OCI-LY3 (cell line): ENCODE results near the gene CHRM2.

ENCODE experiments used
- EZH2phosphoT487 ChIP-seq: fragments of 200-600 bp; shearing (Covaris generic); IDR thresholded peaks from 2 replicates; pipeline ENCODE4 v1.6.1; 2018; ENCODE audit warnings: antibody characterized with exemption, mixed run types, low read depth
- TF ChIP-seq, protein P1 (sequence below): fragments of 200-600, 300-600 bp; sonication (generic); IDR thresholded peaks from 2 replicates; pipeline ENCODE4 v1.5.1; 2014; ENCODE audit warnings: antibody characterized with exemption, low read length, low read depth

DNA sequence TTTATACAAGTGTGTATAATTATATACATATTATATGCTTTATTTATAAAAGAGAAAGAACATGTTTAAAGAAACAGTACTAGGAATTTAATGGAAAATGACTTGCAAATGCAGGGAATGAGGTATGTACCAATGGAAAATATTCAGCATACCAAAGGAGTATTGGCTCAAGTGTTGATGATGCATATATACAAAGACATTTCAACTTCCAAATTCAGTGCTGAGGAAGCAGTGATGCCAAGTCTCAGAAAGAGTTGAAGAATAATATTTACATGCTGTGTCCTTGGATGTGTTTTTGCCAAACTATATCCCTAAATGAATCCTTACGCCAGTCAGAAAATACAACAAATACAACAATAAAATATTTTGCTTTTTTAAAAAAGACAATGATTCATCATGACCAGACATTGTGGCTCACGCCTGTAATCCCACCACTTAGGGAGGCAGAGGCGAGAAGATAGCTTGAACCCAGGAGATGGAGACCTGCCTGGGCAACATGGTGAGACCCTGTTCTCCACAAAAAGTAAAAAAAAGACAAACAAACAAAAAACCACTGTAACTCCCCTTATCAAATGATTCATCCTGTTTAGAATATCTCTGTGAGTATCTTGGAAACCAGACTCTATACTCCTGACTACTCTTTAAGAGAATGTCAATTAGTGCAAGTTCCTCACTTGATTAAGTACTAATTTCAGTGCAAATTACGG is 157.2 kb downstream of the CHRM2 start:
- TF ChIP-seq, protein P1, sequence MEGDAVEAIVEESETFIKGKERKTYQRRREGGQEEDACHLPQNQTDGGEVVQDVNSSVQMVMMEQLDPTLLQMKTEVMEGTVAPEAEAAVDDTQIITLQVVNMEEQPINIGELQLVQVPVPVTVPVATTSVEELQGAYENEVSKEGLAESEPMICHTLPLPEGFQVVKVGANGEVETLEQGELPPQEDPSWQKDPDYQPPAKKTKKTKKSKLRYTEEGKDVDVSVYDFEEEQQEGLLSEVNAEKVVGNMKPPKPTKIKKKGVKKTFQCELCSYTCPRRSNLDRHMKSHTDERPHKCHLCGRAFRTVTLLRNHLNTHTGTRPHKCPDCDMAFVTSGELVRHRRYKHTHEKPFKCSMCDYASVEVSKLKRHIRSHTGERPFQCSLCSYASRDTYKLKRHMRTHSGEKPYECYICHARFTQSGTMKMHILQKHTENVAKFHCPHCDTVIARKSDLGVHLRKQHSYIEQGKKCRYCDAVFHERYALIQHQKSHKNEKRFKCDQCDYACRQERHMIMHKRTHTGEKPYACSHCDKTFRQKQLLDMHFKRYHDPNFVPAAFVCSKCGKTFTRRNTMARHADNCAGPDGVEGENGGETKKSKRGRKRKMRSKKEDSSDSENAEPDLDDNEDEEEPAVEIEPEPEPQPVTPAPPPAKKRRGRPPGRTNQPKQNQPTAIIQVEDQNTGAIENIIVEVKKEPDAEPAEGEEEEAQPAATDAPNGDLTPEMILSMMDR = no peak
- no peak for TF ChIP-seq EZH2phosphoT487
